GM19240 (cell line): ENCODE measurements around the gene EIF3J.
"Not testable (repeated sequence)": the region's sequence is repeated elsewhere in the genome, so short reads cannot be mapped to it uniquely, and the experiment has no call there.

Source experiments
- DNase-seq: peaks from one replicate; pipeline ENCODE4 v3.0.0; 2011; ENCODE audit warnings: low spot score; ENCODE audit not compliant: insufficient read length

The EIF3J gene, protein sequence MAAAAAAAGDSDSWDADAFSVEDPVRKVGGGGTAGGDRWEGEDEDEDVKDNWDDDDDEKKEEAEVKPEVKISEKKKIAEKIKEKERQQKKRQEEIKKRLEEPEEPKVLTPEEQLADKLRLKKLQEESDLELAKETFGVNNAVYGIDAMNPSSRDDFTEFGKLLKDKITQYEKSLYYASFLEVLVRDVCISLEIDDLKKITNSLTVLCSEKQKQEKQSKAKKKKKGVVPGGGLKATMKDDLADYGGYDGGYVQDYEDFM

DNA sequence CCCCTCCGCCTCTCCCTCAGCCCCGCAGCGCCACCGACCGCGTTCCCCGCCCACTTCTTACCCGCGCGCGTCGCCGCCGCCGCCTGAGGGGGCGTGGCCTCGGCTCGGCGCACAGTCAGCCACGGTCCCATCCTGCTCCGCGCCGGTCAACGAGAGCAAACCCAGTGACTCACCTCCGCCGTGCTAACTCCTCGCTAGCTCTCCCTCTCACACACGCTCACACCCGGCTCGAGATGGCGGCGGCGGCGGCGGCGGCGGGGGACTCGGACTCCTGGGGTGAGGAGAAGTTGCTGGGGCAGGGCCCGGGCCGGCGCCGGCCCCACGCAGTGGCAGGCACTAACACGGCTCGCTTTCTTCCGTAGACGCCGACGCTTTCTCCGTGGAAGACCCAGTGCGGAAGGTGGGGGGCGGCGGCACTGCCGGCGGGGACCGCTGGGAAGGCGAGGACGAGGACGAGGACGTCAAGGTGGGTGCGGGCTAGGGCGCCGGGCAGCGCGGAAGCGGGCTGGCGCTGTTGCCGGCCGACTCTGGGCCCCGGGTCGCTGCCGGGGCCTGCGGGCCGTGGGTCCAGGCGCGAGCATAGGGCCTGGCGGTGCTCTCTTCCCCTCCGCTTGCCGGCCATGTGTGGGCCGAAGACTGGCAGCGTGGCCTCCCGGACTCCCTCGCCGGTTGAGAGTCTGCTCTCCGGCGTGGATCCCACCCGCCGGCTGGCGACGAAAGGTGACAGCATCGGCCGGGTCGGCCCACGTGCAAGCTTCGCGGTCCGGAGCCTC is at the start of gene EIF3J:
Gene EIF3J, plus strand, starts transcription at position 186 of the 773 bp plus-strand sequence. Its CDS starts 48 bp downstream, at position 234.
- peak; percentile 72 for DNase-seq

DNA sequence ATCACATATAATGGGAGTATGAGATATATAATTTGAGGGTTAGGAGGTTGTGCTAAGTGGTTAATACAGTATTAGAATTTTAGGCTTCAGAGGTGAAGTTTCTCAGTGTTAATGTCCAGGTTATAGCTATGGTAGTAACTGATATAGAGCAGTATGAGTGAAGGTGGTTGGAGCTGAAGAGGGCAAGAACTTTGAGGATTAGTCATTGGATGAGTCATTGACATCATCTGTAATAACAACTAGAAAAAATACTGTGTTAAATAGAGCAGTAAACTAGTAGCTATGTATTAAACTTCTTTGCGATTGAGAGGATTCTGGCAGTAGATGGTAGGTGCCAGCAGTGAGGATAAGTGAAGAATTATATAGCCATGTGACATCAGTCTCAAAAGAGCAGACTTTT is 47.5 kb upstream of the EIF3J start:
- DNase-seq, result no peak

DNA sequence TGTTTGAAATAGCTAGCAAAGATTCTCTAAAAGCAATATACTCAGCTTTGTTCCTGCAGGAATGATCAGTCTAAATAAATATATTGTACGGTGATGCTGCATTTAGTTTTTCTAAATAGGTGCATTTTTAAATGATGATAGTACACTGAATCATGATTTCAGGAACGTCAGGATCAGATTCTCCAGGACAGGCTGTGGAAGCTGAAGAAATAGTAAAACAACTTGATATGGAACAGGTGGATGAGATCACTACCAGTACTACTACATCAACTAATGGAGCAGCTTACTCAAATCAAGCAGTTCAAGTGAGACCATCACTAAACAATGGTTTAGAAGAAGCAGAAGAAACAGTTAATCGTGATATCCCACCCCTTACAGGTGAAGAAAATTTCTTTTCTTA is 46.3 kb upstream of the EIF3J start:
- no peak for DNase-seq

DNA sequence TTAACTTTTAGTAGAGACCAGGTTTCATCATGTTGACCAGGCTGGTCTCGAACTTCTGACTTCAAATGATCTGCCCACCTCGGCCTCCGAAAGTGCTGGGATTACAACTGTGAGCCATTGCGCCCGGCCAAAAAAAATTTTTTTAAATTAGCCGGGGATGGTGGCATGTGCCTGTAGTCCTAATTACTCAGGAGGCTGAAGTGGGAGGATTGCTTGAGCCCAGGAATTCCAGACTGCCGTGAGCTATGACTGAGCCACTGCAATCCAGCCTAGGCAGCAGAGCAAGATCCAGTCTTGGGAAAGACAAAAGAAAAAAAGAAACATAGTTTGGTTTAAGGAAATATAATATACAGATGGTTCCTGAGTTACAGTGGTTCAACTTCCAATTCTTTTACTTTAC is 44.9 kb upstream of the EIF3J start:
- DNase-seq, result no peak

DNA sequence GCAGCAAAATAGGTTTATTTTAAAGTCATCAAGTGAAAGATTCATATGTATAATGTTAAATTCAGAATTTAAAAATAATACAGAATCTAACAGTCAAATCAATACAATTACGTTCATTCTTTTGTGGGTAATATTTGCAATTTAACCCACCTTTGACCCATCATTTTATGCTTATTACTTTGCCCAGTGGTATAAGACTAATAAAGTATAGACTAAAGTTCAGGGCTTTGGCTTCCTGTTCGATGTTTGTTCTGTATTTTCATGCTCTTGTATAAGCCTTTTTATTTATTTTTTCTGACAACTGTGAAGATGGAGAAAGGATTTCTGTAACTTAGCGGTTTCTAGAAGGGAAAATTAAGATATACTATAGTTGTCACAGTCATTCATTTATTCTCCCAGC is 44.3 kb upstream of the EIF3J start:
- DNase-seq, result no peak

DNA sequence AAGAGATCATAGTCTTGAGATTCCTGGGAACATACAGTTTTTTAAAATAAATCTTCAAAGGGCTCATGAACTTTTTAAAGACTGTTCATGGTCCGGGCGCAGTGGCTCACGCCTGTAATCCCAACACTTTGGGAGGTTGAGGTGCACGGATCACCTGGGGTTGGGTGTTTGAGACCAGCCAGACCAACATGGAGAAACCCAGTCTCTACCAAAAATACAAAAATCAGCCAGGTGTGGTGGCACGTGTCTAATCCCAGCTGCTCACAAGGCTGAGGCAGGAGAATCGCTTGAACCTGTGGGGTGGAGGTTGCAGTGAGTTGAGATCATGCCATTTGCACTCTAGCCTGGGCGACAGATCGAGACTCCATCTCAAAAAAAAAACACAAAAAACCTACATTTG is 41.4 kb upstream of the EIF3J start:
- DNase-seq, result no peak

DNA sequence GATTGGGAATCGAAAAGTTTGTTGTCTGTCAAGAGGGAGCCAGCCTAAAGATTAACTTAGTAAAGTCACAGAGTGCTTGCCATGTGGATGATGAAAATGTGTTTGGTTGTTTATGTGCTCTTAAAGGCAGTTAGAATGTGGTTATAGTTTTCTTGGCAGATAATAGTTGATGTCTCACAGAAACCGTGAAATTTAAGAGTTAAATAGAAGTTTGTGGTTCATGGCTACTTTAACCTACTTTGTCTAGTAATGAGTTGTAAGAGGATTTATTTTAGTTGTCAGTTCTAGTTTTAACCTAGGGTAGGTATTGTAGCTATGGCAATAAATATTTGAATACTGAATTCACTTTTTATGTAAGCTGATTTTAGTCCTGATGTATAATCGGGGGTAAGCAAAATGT is 36.4 kb upstream of the EIF3J start:
- DNase-seq, result no peak

DNA sequence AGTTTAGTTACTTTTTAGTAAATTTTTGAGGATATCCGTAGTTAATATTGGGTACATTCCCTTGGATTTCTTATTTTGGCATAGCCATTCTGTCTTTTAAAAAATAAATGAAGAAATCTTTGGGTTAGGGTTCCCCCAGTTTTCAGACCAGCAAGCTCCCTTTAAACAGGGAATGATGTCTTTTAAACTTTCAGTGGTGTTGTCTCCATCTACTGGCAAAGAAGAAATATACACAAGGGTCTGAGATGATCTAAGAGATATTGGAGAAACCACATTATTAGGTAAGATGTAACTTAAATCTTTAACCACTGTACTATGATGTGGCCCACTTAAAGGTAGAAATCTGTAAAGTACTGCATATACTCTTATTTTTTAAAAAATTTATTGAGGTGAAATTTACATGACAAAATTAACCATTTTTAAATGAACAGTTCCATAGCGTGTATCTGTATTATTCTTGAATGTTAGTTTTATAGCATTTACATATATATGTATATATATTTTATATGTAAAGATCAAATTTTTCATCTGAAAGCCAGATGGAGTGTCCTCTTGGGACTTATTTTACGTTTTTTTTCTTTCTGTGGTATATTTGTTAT is 35.1 kb upstream of the EIF3J start:
- peak; percentile 23 for DNase-seq

DNA sequence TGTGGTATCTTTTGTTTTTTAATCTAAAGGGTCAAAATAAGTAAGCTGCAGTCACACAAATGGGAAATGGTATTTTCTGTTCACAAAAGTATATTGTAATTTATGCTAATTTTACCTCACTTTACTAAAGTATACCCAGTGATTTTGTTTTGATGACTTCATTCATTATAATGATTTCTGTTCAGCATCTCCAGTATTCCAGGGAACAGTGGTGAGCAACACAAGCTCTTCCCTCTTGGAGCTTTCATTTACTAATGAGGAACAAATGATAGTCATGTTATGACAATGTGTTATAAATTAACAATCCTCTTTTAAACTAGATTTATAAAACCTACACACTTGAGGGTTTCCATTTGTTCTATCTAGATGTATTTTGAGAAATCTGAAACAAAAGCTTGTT is 20.5 kb upstream of the EIF3J start:
- DNase-seq, result no peak

DNA sequence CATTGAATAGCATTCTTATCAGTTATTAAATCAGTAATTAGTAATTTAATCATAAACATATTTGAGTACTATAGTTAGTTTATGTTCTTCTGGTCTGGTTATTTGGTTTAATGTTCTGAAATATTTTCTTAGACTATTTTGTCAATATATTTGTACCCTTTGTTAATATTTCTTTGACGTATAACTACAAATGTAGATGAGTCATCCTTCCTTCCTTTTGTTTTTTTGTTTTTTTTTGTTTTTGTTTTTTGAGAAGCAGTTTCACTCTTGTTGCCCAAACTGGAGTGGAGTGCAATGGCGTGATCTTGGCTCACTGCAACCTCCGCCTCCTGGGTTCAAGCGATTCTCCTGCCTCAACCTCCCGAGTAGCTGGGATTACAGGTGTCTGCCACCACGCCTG is 17.4 kb upstream of the EIF3J start:
- no peak for DNase-seq

DNA sequence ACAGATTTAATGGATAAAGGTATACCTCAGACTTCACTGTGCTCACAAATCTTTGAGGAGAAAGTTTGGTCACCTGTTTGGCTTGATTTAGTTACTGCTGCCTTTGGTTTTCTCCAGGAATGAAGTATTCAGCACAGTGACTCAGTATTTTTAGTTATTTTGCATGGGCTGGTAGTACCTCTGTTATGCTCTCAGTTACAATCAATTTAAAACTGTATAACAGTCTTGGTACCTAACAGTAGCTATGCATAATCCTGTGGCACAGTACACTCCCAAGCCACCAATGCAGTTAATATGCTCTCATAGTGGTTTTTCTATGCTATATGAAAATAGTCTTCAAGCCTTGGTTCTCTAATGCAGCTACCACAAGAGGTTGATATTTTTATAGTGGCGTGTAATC is 11.9 kb upstream of the EIF3J start:
- no peak for DNase-seq

DNA sequence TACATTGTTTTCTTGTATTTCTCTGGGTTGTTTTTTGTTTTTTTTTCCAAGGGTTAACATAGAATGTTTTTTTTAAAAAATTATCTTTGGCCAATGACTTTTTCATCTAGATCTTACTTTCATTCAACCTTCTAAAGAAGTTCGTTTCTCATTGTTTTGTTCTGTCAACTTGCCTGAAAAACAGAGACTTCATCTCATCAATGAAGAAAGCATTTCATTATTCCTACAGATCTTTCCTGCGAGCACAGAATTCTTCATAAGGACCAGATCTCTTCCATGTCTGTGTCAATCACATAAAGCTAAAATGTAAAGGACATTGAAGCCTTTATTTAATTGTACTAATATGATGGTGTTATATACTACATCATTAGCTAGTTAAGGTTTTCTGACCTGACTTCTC is 9.7 kb upstream of the EIF3J start:
- no peak for DNase-seq

DNA sequence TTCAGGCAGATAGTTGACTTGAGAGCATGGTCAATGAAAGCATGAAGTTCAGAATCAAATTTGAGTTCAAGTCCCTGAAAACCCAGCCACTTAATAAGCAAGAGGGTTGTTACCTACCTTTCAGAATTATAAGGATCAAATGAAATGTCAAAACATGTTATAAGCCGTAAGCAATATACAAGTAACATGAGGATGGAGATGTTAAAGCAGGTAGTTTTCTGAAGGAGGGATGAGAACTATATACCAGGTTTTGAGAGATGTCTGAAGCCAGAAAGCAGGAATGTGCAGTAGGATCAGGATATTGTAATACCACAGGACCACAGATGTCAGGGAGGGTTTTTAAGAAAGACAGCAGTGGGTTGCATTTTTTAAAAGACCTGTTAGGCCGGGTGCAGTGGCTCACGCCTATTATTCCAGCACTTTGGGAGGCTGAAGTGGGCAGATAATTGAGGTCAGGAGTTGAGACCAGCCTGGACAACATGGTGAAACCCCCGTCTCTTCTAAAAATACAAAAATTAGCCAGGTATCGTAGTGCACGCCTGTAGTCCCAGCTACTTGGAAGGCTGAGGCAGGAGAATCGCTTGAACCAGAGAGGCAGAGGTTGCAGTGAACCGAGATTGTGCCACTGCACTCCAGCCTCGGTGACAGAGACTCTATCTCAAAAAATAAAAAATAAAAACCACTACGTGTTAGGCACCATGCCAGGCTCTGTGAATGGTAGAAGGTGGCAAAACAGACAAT is 6.9 kb upstream of the EIF3J start:
- DNase-seq, result no peak

DNA sequence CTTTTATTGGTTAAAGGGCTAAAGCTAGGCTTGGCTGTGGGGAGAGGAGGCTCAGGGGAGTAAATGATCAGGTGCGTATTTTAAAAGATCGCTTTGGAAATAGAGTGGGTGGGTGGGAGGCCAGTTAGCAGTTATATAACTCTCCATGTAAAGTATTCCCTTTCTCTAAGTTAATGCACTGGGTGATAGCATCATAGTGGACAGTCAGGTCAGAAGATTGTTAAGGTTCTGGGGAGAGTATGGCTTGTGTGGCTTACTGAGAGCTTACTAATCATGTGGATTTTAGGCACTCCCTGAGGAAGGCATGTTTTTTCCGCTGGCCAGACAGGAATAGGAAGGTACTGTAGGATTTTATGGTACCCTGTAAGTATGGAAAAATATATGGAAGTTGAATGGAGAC is 6.3 kb upstream of the EIF3J start:
- no peak for DNase-seq

DNA sequence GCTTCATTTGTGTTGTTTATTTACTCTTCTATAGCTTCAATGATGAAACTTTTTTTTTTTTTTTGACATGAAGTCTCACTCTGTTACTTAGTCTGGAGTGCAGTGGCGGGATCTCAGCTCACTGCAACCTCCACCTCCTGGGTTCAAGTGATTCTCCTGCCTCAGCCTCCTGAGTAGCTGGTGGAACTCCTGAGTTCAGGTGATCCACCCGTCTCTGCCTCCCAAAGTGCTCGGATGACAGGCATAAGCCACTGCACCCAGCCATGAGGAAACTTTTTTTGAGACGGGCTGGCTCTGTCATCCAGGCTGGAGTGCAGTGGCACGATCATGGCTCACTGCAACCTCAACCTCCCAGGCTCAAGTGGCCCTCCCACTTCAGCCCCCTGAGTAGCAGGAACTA is 4.7 kb upstream of the EIF3J start:
- not testable (repeated sequence) for DNase-seq

DNA sequence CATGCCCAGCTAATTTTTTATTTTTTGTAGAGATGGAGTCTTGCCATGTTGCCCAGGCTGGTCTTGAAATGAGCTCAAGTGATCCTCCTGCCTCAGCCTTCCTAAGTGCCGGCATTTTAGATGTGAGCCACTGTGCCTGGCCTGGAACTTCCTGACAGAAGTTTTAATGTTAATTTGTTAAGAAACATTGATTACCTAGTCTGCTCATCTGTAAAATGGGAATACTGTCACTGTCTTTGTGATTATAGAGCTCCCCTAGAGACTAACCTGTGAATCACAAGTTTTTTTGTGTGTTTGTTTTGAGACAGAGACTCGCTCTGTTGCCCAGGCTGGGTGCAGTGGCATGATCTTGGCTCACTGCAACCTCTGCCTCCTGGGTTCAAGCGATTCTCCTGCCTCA is 4.3 kb upstream of the EIF3J start:
- DNase-seq, result no peak

DNA sequence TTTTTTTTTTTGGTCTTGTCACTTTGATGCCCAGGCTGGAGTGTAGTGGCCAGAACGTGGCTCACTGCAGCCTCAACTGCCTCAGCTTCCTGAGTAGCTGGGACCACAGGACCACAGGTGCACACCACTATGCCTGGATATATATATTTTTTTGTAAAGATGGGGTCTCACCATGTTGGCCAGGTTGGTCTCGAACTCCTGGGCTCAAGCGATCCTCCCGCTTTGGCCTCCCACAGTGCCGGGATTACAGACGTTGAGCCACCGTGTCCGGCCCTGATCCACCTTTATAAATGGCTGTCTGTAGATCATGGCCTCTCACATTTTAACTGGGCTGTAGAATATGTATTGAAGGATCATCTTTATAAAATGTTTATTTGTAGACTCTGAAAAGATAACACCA is 1.9 kb upstream of the EIF3J start:
- no peak for DNase-seq

DNA sequence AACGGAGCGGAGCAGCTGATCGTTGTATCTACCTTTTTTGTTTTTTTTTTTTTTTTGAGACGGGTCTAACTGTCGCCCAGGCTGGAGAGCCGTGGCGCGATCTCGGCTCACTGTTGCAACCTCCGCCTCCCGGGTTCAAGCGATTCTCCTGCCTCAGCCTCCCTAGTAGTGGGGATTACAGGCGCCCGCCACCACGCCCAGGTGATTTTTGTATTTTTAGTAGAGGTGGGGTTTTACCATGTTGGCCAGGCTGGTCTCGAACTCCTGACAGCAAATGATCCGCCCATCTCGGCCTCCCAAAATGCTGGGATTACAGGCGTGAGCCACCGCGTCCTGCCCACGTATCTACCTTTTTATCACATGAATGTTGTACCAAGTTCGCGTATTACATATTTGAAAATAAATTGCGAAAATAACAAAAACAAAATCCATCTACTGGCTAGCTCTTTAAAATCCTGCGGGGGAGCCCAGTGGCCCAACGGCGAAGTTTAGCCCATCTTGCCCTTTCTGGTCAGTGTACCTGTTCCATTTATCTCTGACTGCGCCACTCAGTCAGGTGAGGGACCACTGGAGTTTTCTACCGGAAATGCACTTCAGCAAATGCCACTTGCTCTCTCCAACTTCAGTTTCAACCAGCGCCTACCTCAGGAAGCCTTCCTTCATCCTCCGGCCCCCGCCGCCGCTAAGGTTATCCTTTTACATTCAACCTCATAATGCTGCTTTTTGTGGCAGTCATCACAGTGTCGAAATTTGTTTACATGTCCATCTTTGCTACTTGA is 1.2 kb upstream of the EIF3J start:
- DNase-seq, result no peak

DNA sequence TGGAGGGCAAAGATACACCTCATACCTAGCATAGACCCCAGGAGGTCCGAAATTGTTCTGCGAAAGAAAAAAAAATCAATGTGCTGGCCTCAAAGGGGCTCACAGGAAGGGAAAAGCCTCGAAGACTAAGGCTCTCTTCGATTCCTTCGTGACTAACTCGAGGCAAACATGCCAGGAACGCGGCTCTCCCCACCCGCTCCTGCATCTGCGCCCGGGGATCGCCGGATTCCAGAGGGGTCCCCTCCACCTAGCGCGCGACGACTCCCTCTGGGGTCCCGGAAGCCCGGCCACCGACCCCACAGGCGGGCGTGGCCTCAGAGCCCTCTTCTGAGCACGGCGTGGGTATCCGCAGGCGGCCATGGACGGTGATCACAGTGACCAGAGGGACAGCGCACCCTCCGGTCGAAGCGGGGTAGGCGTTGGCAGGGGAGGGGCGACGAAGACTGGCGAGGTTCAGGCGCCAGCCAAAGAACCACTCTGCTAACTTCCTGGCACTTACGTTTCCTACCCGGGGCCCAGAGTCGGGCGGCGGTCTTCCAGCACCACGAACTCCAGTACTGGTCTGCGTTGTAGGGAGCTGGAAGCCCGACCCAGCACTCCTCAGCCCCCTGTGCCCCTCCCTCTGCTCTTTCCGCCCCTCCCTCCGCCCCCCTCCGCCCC is 515 bp upstream of the EIF3J start:
- peak; percentile 11 for DNase-seq

DNA sequence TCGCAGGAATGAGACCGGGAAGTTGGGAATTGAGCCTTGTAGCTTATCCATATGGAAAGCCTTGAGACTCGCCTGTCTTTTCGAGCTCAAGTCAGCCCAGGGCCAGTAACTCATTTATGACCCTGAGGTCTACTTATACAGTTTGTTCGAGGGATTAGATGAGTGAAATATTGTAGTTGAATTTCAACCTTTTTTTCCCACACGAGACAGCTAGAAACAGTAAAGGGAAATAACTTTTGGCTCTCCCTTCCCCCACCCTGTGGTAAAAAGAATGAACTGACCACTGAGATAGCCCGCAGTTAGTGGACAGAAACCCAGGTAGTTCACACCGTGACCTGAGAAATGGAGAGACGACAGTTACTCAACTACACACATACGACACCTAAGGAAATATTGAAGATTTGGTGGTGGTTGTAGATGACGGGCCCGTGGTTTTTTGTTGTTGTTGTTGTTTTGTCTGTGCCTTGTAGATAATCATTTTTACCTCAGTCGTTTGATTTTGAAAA is 841 bp downstream of the EIF3J start:
- no peak for DNase-seq
